HL-60 (cell line): ENCODE measurements around the gene PPP3CA.

Experiments
- DNase-seq, 2 experiments: peaks; one replicate each; pipeline ENCODE4 v3.0.0-alpha.2; 2010 to 2020; ENCODE audit warnings: low read depth in 1 of 2, low spot score in 1 of 2
- H3K27ac ChIP-seq: fragments of 250-450 bp; sonication (Bioruptor Pico); replicated peaks from 2 replicates; pipeline ENCODE4 v1.5.1; 2020; ENCODE audit warnings: mild to moderate bottlenecking, moderate library complexity
- H3K27me3 ChIP-seq: fragments of 250-450 bp; sonication (Bioruptor Pico); 2 replicates; pipeline ENCODE4 v1.5.1; 2021; ENCODE audit warnings: mild to moderate bottlenecking, moderate library complexity; ENCODE audit not compliant: insufficient read depth, poor library complexity, severe bottlenecking
- H3K4me3 ChIP-seq: replicated peaks from 2 replicates; pipeline ENCODE4 v1.5.1; 2011; ENCODE audit warnings: mild to moderate bottlenecking, control low read depth, low read length; ENCODE audit not compliant: insufficient read depth
- CTCF ChIP-seq: IDR thresholded peaks from one replicate; pipeline ENCODE4 v1.5.1; 2011; ENCODE audit warnings: low read length, control low read depth, inconsistent platforms; ENCODE audit not compliant: insufficient read depth
- GABPA ChIP-seq: IDR thresholded peaks from 2 replicates; pipeline ENCODE4 v1.6.1; 2012; ENCODE audit warnings: low read depth
- POLR2AphosphoS5 ChIP-seq: IDR thresholded peaks from 2 replicates; pipeline ENCODE4 v1.6.1; 2012; ENCODE audit warnings: low read depth
- REST ChIP-seq: IDR thresholded peaks from 2 replicates; pipeline ENCODE4 v1.6.1; 2012; ENCODE audit warnings: low read depth; ENCODE audit not compliant: insufficient replicate concordance
- SPI1 ChIP-seq: IDR thresholded peaks from 2 replicates; pipeline ENCODE4 v1.6.1; 2012; ENCODE audit warnings: low read depth, mild to moderate bottlenecking, borderline replicate concordance

The PPP3CA gene

GRCh38 chr4:101264993-101265815 lies 82.1 kb downstream of the PPP3CA start:
- DNase-seq, result no peak
- no peak overlapping the region for H3K27ac ChIP-seq

GRCh38 chr4:101264512-101264911 lies 82.8 kb downstream of the PPP3CA start:
- TF ChIP-seq SPI1, result no peak
- no peak for TF ChIP-seq GABPA
- no peak for TF ChIP-seq CTCF
- TF ChIP-seq REST, result no peak
- no peak for TF ChIP-seq POLR2AphosphoS5
- Histone ChIP-seq H3K27ac (no peak overlapping the region), H3K27me3 (no peaks in the 10 kb centered on the region), H3K4me3 (no peak overlapping the region)
- DNase-seq, result no peak

More at GRCh38 chr4:101264993-101265815, 82.1 kb downstream of the PPP3CA start:
- TF ChIP-seq REST, result no peak
- TF ChIP-seq GABPA, result no peak
- TF ChIP-seq POLR2AphosphoS5, result no peak
- TF ChIP-seq SPI1, result no peak
- TF ChIP-seq CTCF, result no peak
- Histone ChIP-seq H3K4me3 (no peak overlapping the region), H3K27me3 (no peaks in the 10 kb centered on the region)

GRCh38 chr4:101262683-101263082 lies 84.6 kb downstream of the PPP3CA start:
- DNase-seq, result no peak
- Histone ChIP-seq H3K27ac (no peak overlapping the region), H3K27me3 (no peaks in the 10 kb centered on the region), H3K4me3 (no peak overlapping the region)
- TF ChIP-seq POLR2AphosphoS5, result no peak
- TF ChIP-seq REST, result no peak
- no peak for TF ChIP-seq CTCF
- TF ChIP-seq GABPA, result no peak
- TF ChIP-seq SPI1, result no peak
